ENCODE measurements around the gene TEAD3. TPM values are rescaled to one million over a fixed set of nuclear protein-coding genes. Genes with fewer than 3 reads are reported as not detected.
A peak's percentile ranks its signal among the peaks of the same experiment; 100 is the strongest.

TEAD3 gene
- total and polyA plus RNA-seq, 4 donors = 15.0 to 20.7 (median 18.5) TPM

DNA sequence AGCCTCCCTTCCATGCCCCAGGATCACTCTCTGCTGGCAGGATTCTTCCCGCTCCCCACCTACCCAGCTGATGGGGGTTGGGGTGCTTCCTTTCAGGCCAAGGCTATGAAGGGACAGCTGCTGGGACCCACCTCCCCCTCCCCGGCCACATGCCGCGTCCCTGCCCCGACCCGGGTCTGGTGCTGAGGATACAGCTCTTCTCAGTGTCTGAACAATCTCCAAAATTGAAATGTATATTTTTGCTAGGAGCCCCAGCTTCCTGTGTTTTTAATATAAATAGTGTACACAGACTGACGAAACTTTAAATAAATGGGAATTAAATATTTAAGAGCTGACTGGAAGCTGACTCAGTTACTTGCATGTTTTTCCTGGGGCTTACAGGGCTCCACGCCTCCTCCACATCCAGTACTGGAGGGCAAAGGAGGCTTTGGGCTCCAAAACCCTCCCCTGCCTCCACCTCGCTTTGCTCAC, 69.0 kb downstream of the TEAD3 start:
- Histone ChIP-seq H3K9ac (ENCODE audit: insufficient read depth in 1 of 2, low read length in 2 of 2) (no peak overlapping the region), H3K9me3 (ENCODE audit: control insufficient read depth in 4 of 4, insufficient read depth in 3 of 4, low read length in 3 of 4) (peaks cover 0 to 13% (median 5%) of the 10 kb centered on the region in 4 donors), H3K27ac (ENCODE audit: low read depth in 1 of 2, low read length in 1 of 2) (no peak overlapping the region), H3K27me3 (ENCODE audit: control insufficient read depth in 3 of 3, insufficient read depth in 3 of 3, low read length in 2 of 3) (no peaks in the 10 kb centered on the region), H3K4me3 (no peak overlapping the region), H3K36me3 (ENCODE audit: control insufficient read depth in 4 of 4, insufficient read depth in 4 of 4, low read length in 4 of 4) (peaks cover 6 to 33% (median 12%) of the 10 kb centered on the region in 4 donors), H3K4me1 (ENCODE audit: control insufficient read depth in 5 of 5, insufficient read depth in 5 of 5, low read length in 5 of 5) (peaks cover 0 to 8% (median 0%) of the 10 kb centered on the region in 5 donors)
- TF ChIP-seq, protein P1, sequence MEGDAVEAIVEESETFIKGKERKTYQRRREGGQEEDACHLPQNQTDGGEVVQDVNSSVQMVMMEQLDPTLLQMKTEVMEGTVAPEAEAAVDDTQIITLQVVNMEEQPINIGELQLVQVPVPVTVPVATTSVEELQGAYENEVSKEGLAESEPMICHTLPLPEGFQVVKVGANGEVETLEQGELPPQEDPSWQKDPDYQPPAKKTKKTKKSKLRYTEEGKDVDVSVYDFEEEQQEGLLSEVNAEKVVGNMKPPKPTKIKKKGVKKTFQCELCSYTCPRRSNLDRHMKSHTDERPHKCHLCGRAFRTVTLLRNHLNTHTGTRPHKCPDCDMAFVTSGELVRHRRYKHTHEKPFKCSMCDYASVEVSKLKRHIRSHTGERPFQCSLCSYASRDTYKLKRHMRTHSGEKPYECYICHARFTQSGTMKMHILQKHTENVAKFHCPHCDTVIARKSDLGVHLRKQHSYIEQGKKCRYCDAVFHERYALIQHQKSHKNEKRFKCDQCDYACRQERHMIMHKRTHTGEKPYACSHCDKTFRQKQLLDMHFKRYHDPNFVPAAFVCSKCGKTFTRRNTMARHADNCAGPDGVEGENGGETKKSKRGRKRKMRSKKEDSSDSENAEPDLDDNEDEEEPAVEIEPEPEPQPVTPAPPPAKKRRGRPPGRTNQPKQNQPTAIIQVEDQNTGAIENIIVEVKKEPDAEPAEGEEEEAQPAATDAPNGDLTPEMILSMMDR (IDR thresholded peaks at IDR 0.05; ENCODE audit: control extremely low read depth, extremely low read depth) = no peak
- ATAC-seq (ENCODE audit: insufficient read depth, low FRiP score) (no peak), DNase-seq (no peak)
- WGBS, 2 donors = 79 to 83% methylated on average over 9 of the region's 9 CpGs

DNA sequence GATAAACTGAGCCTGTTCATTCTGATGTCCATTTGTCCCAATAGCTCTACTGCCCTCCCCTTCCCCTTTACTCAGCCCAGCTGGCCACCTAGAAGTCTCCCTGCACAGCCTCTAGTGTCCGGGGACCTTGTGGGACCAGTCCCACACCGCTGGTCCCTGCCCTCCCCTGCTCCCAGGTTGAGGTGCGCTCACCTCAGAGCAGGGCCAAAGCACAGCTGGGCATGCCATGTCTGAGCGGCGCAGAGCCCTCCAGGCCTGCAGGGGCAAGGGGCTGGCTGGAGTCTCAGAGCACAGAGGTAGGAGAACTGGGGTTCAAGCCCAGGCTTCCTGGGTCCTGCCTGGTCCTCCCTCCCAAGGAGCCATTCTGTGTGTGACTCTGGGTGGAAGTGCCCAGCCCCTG, 69.4 kb downstream of the TEAD3 start:
- no peak overlapping the region for H3K4me3 ChIP-seq
- WGBS, 2 donors = 93 to 95% methylated on average over 5 of the region's 5 CpGs
- no peak for DNase-seq
- peaks cover 0 to 13% (median 5%) of the 10 kb centered on the region in 4 donors for H3K9me3 ChIP-seq (ENCODE audit: control insufficient read depth in 4 of 4, insufficient read depth in 3 of 4, low read length in 3 of 4)
- no peak for ATAC-seq (ENCODE audit: insufficient read depth, low FRiP score)
- H3K27ac ChIP-seq (ENCODE audit: low read depth in 1 of 2, low read length in 1 of 2) = no peak overlapping the region
- TF ChIP-seq, protein P1 (IDR thresholded peaks at IDR 0.05; ENCODE audit: control extremely low read depth, extremely low read depth) = no peak
- H3K36me3 ChIP-seq (ENCODE audit: control insufficient read depth in 4 of 4, insufficient read depth in 4 of 4, low read length in 4 of 4) = peaks cover 6 to 33% (median 13%) of the 10 kb centered on the region in 4 donors
- peaks cover 0 to 8% (median 0%) of the 10 kb centered on the region in 5 donors for H3K4me1 ChIP-seq (ENCODE audit: control insufficient read depth in 5 of 5, insufficient read depth in 5 of 5, low read length in 5 of 5)
- no peaks in the 10 kb centered on the region for H3K27me3 ChIP-seq (ENCODE audit: control insufficient read depth in 3 of 3, insufficient read depth in 3 of 3, low read length in 2 of 3)
- H3K9ac ChIP-seq (ENCODE audit: insufficient read depth in 1 of 2, low read length in 2 of 2) = no peak overlapping the region

DNA sequence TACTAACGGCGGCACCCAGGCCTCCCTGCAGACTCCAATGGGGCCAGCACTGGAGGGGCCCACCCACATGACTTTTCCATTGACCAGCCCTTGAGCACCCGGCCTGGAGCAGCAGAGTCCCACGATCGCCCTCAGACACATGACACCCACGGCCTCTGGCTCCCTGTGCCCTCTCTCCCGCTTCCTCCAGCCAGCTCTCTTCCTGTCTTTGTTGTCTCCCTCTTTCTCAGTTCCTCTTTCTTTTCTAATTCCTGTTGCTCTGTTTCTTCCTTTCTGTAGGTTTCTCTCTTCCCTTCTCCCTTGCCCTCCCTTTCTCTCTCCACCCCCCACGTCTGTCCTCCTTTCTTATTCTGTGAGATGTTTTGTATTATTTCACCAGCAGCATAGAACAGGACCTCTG, 70.8 kb downstream of the TEAD3 start:
- peaks cover 0 to 13% (median 5%) of the 10 kb centered on the region in 4 donors for H3K9me3 ChIP-seq (ENCODE audit: control insufficient read depth in 4 of 4, insufficient read depth in 3 of 4, low read length in 3 of 4)
- no peak overlapping the region for H3K27ac ChIP-seq (ENCODE audit: low read depth in 1 of 2, low read length in 1 of 2)
- peak; percentile 29 for ATAC-seq (ENCODE audit: insufficient read depth, low FRiP score)
- TF ChIP-seq, protein P1 (IDR thresholded peaks at IDR 0.05; ENCODE audit: control extremely low read depth, extremely low read depth) = no peak
- DNase-seq = no peak
- no peak overlapping the region for H3K4me3 ChIP-seq
- peaks cover 0 to 8% (median 0%) of the 10 kb centered on the region in 5 donors for H3K4me1 ChIP-seq (ENCODE audit: control insufficient read depth in 5 of 5, insufficient read depth in 5 of 5, low read length in 5 of 5)
- WGBS, 2 donors = 43 to 58% methylated on average over 8 of the region's 8 CpGs
- no peaks in the 10 kb centered on the region for H3K27me3 ChIP-seq (ENCODE audit: control insufficient read depth in 3 of 3, insufficient read depth in 3 of 3, low read length in 2 of 3)
- H3K9ac ChIP-seq (ENCODE audit: insufficient read depth in 1 of 2, low read length in 2 of 2) = no peak overlapping the region
- H3K36me3 ChIP-seq (ENCODE audit: control insufficient read depth in 4 of 4, insufficient read depth in 4 of 4, low read length in 4 of 4) = peaks cover 10 to 41% (median 19%) of the 10 kb centered on the region in 4 donors

DNA sequence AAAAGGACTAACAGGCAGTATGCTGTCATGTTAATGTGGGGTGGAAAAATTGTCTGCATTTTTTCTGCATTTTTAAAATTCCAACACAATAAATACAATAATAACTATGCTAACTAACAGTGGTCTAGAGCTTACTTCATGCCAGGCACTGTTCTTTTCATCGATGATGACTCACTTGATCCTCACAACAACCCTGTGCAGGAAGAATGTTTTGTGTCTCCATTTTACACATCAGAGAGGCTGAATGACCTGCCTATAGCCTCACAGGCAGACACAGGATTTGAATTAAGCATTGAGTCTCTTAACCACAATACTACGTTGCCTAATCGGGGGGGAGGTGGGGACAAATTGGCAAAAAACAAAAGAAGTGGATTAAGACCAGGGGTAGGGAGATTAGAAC, 71.6 kb downstream of the TEAD3 start:
- ATAC-seq (ENCODE audit: insufficient read depth, low FRiP score) (no peak), DNase-seq (no peak)
- Histone ChIP-seq H3K4me1 (ENCODE audit: control insufficient read depth in 5 of 5, insufficient read depth in 5 of 5, low read length in 5 of 5) (peaks cover 0 to 8% (median 0%) of the 10 kb centered on the region in 5 donors), H3K4me3 (no peak overlapping the region), H3K27ac (ENCODE audit: low read depth in 1 of 2, low read length in 1 of 2) (no peak overlapping the region), H3K27me3 (ENCODE audit: control insufficient read depth in 3 of 3, insufficient read depth in 3 of 3, low read length in 2 of 3) (no peaks in the 10 kb centered on the region), H3K9ac (ENCODE audit: insufficient read depth in 1 of 2, low read length in 2 of 2) (no peak overlapping the region), H3K9me3 (ENCODE audit: control insufficient read depth in 4 of 4, insufficient read depth in 3 of 4, low read length in 3 of 4) (peaks cover 0 to 13% (median 5%) of the 10 kb centered on the region in 4 donors), H3K36me3 (ENCODE audit: control insufficient read depth in 4 of 4, insufficient read depth in 4 of 4, low read length in 4 of 4) (peaks cover 10 to 42% (median 19%) of the 10 kb centered on the region in 4 donors)
- WGBS, 2 donors = 70 to 74% methylated on average over 3 of the region's 3 CpGs
- TF ChIP-seq, protein P1 (IDR thresholded peaks at IDR 0.05; ENCODE audit: control extremely low read depth, extremely low read depth) = no peak
